Right forelimb (tissue), 1 donor: Measurements from ENCODE around the gene RBMS1.

Experiments
- DNase-seq: peaks from one replicate; pipeline ENCODE4 v3.0.0-alpha.2; 2018

Gene RBMS1

GRCh38 chr2:160406591-160407392 lies 86.8 kb downstream of the RBMS1 start:
- peak; percentile 77 for DNase-seq

- DNase-seq, result no peak
These were observed 88.3 kb downstream of the RBMS1 start for GRCh38 chr2:160405077-160405867.

GRCh38 chr2:160402997-160403979 lies 90.3 kb downstream of the RBMS1 start:
- no peak for DNase-seq

GRCh38 chr2:160402501-160402900 lies 91.1 kb downstream of the RBMS1 start:
- DNase-seq, result no peak

- no peak for DNase-seq
These were observed 91.7 kb downstream of the RBMS1 start for GRCh38 chr2:160401895-160402294.

GRCh38 chr2:160399880-160400279 lies 93.7 kb downstream of the RBMS1 start:
- no peak for DNase-seq

- no peak for DNase-seq
These were observed 96.1 kb downstream of the RBMS1 start for GRCh38 chr2:160397530-160397865.

GRCh38 chr2:160394153-160394552 lies 99.5 kb downstream of the RBMS1 start:
- no peak for DNase-seq

GRCh38 chr2:160392201-160392600 lies 101.4 kb downstream of the RBMS1 start:
- DNase-seq, result no peak

- DNase-seq, result no peak
These were observed 102.8 kb downstream of the RBMS1 start for GRCh38 chr2:160390544-160391455.

GRCh38 chr2:160389875-160390274 lies 103.7 kb downstream of the RBMS1 start:
- no peak for DNase-seq

- no peak for DNase-seq
These were observed 104.9 kb downstream of the RBMS1 start for GRCh38 chr2:160388464-160389263.

- DNase-seq, result peak; percentile 67
These were observed 105.9 kb downstream of the RBMS1 start for GRCh38 chr2:160387558-160388262.

- no peak for DNase-seq
These were observed 108.8 kb downstream of the RBMS1 start for GRCh38 chr2:160384791-160385190.

GRCh38 chr2:160381425-160381951 lies 112.1 kb downstream of the RBMS1 start:
- DNase-seq, result no peak

GRCh38 chr2:160380611-160381010 lies 113.0 kb downstream of the RBMS1 start:
- DNase-seq, result no peak

GRCh38 chr2:160380000-160380570 lies 113.5 kb downstream of the RBMS1 start:
- no peak for DNase-seq

GRCh38 chr2:160379399-160379798 lies 114.2 kb downstream of the RBMS1 start:
- DNase-seq, result no peak

- DNase-seq, result no peak
These were observed 116.2 kb downstream of the RBMS1 start for GRCh38 chr2:160377204-160377995.
